Heart right ventricle (tissue), 16 donors: Measurements from ENCODE around the gene OGA. TPM values are rescaled to one million over a fixed set of nuclear protein-coding genes. Genes with fewer than 3 reads are reported as not detected.
A peak's percentile ranks its signal among the peaks of the same experiment; 100 is the strongest.

Source experiments
- ATAC-seq, 8 donors: fragments of 200-7000 bp; cut with Tn5 transposase; one replicate each; pipeline ENCODE4 v1.9.1; 2020; ENCODE audit warnings: mild to moderate bottlenecking in 8 of 8, moderate library complexity in 8 of 8, moderate number of reproducible peaks in 1 of 8
- DNase-seq, 2 donors: peaks; one replicate each; pipeline ENCODE4 v3.0.0-alpha.2; 2020
- H3K27ac ChIP-seq, 10 donors: fragments of 200-600 bp; sonication (generic) in 2 of 10; one replicate each; pipeline versions ENCODE4 v1.5.0 to v1.8.0; 2020 to 2022; ENCODE audit warnings: mild to moderate bottlenecking in 3 of 10
- H3K27me3 ChIP-seq, 7 donors: fragments of 200-600 bp; one replicate each; pipeline ENCODE4 v1.8.0; 2021 to 2022; ENCODE audit warnings: mild to moderate bottlenecking in 2 of 7
- H3K36me3 ChIP-seq, 9 donors: fragments of 200-600 bp; sonication (generic) in 1 of 9; one replicate each; pipeline versions ENCODE4 v1.5.0 to v1.8.0; 2020 to 2022; ENCODE audit warnings: mild to moderate bottlenecking in 2 of 9
- H3K4me1 ChIP-seq, 9 donors: fragments of 200-600 bp; sonication (generic) in 1 of 9; one replicate each; pipeline versions ENCODE4 v1.5.0 to v1.8.0; 2020 to 2022; ENCODE audit warnings: mild to moderate bottlenecking in 4 of 9
- H3K4me3 ChIP-seq, 10 donors: fragments of 200-600 bp; sonication (generic) in 2 of 10; one replicate each; pipeline versions ENCODE4 v1.5.0 to v1.8.0; 2020 to 2022; ENCODE audit warnings: mild to moderate bottlenecking in 7 of 10, moderate library complexity in 2 of 10
- H3K9me3 ChIP-seq, 11 donors: fragments of 200-600 bp in 10 of 11; sonication (generic) in 2 of 11; one replicate each; pipeline versions ENCODE4 v1.5.0 to v1.8.0; 2013 to 2022; ENCODE audit warnings: mild to moderate bottlenecking in 2 of 11, control low read depth in 1 of 11, moderate library complexity in 1 of 11
- WGBS, 2 donors: extraction: QIAGEN DNeasy Blood & Tissue Kit; methylation state at CpG; one replicate each; pipeline ENCODE4 v1.1.7; 2013; ENCODE audit warnings: inconsistent platforms in 1 of 2; 5-methylcytosine and 5-hydroxymethylcytosine counted together
- intact Hi-C, 10 donors: fragments of 100-400 bp; cut with DNase I; formaldehyde crosslinking; loops; one replicate each; pipeline versions ENCODE4 v1.11.1 to v1.14.2; 2022
- polyA plus RNA-seq, 2 donors: library from polyadenylated mRNA; stranded (reverse); fragments of 200-250 nt; gene quantifications; one replicate each; pipeline ENCODE4 v1.2.3, GENCODE V29; 2013
- total RNA-seq, 10 donors: library from RNA; stranded (reverse); fragmentation: NEBNext Ultra II Directional in 3 of 10; extraction: Animal tissue kit (Norgen Biotek cat#: 25700) in 3 of 10; gene quantifications; one replicate each; pipeline versions ENCODE4 v1.2.1 to v1.2.4, GENCODE V29; 2021 to 2023
- TF ChIP-seq, protein P1 (sequence below), 9 donors: fragments of 200-600 bp; sonication (generic) in 2 of 9; IDR thresholded peaks; one replicate each; pipeline versions ENCODE4 v1.5.0 to v1.8.0; 2021 to 2022; ENCODE audit warnings: antibody characterized with exemption in 9 of 9, mild to moderate bottlenecking in 5 of 9, moderate library complexity in 1 of 9
- donor health status: Arrhythmogenic right ventricular cardiomyopathy.
- donor health status: ischemic (EF 13 %, LVEDD 7.1; RV severe dilation, severe dysfunction).
- donor health status: healthy with polysubstance abuse.
- donor health status: DM: no; HTN: yes; CAD: no.
- donor health status: DM: no; HTN: no; CAD: no.
- donor health status: ischemic (EF 25% LVEDD 6.9; RV normal size, moderate dysfunction).
- donor health status: ischemic (EF 25% LVEDD 5.7; RV mildly dilated, moderate dysfunction).
- donor health status: healthy.
- donor health status: DM: yes; HTN: yes; CAD: no.
- donor health status: Ischemic cardiomyopathy.
- donor health status: ischemic (EF 35%, LVEDD 5.7; RV mildly dilated, moderate dysfunction).
- donor health status: nonischemic (EF 11% LVEDD 7.7; RV severe dilation, severe dysfunction).
- donor health status: DM: yes; HTN: yes; CAD: no.
- donor health status: PGD.
- donor health status: ischemic (EF 29% LVEDD 5.4; RV normal size, mild dysfunction).
- donor health status: nonischemic (EF 23%, LVEDD 6.1; RV moderate dilation, normal function).

Gene OGA
- total and polyA plus RNA-seq, 12 donors = 28.7 to 146 (median 116) TPM

DNA sequence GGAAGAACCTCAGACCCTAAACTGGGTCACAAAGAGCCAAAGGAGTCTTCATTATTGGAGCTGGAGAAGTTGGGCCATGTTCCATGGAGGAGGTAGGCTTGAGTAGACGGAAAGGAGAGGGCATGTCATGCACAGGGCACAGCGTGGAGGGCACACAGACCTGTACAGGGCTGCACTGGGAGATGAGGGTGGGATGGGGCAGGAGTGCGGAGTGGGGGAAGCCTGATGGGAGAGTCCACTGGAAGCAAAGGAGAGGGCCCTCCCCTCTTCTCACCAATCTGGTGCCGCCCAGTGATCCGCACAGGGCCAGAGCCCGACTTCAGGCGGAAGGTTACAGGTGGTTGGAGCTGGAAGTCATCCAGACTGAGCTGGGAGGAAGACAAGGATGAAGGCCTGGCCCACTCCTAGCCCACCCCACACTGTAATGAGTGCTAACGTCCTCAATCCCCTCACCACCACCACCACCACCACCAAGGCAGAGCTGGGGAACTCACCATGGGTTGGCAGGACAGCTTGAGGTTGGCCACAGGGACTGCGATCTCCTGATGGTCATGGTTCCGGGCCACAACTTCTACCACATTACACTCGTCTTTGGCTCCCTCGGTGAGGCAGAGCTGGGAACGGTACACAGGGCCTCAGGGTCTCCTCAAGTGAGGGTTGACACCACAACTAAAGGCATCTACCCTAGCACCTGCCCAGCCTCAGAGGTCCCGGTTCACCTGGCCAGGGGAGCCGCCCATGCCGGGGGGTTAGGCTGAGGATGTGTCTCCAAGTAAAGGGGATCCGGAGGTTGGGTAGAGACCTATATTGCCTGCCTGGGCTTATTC lies 36.0 kb downstream of the OGA start:
- peaks cover 0 to 36% (median 31%) of the 10 kb centered on the region in 9 donors for H3K36me3 ChIP-seq
- peak in 1 of 8 donors; percentile 8 for ATAC-seq
- peaks cover 11 to 66% (median 44%) of the 10 kb centered on the region in 9 donors for H3K4me1 ChIP-seq
- DNase-seq = no peak
- H3K4me3 ChIP-seq = peak overlapping the region; percentile 19 to 82 (median 71)
- no peaks in the 10 kb centered on the region for H3K9me3 ChIP-seq
- TF ChIP-seq, protein P1, sequence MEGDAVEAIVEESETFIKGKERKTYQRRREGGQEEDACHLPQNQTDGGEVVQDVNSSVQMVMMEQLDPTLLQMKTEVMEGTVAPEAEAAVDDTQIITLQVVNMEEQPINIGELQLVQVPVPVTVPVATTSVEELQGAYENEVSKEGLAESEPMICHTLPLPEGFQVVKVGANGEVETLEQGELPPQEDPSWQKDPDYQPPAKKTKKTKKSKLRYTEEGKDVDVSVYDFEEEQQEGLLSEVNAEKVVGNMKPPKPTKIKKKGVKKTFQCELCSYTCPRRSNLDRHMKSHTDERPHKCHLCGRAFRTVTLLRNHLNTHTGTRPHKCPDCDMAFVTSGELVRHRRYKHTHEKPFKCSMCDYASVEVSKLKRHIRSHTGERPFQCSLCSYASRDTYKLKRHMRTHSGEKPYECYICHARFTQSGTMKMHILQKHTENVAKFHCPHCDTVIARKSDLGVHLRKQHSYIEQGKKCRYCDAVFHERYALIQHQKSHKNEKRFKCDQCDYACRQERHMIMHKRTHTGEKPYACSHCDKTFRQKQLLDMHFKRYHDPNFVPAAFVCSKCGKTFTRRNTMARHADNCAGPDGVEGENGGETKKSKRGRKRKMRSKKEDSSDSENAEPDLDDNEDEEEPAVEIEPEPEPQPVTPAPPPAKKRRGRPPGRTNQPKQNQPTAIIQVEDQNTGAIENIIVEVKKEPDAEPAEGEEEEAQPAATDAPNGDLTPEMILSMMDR (IDR thresholded peaks at IDR 0.05) = no peak
- 60 to 61% methylated on average over 16 to 17 of the region's 17 CpGs for WGBS, 2 donors
- peaks cover 0 to 32% (median 16%) of the 10 kb centered on the region in 7 donors for H3K27me3 ChIP-seq
- intact Hi-C loops = loop anchor here in 8 of 10 donors (2.0 to 5.0 kb wide), 6 partner anchors 35 to 570 kb away; partner anchors contain the start of gene OGA (in 1 of the 8)
- peak overlapping the region in 2 of 10 donors; percentile 60 to 75 for H3K27ac ChIP-seq

DNA sequence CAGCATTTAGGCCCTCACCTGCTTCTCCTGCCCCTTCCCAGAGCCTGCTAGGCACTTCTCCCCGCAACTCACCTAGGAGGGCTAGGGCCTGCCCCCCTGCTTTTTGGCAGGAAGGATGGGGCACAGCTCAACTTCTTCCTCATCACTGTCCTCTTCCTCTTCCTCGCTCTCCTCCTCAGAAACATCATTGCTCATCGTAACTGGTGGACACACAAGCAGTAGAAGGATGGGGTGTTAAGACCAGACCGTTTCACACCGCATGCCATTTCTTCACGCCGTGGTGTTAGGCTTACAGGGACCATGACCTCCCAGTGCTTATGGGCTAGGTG lies 36.6 kb downstream of the OGA start:
- H3K27me3 ChIP-seq = peaks cover 0 to 37% (median 20%) of the 10 kb centered on the region in 7 donors

DNA sequence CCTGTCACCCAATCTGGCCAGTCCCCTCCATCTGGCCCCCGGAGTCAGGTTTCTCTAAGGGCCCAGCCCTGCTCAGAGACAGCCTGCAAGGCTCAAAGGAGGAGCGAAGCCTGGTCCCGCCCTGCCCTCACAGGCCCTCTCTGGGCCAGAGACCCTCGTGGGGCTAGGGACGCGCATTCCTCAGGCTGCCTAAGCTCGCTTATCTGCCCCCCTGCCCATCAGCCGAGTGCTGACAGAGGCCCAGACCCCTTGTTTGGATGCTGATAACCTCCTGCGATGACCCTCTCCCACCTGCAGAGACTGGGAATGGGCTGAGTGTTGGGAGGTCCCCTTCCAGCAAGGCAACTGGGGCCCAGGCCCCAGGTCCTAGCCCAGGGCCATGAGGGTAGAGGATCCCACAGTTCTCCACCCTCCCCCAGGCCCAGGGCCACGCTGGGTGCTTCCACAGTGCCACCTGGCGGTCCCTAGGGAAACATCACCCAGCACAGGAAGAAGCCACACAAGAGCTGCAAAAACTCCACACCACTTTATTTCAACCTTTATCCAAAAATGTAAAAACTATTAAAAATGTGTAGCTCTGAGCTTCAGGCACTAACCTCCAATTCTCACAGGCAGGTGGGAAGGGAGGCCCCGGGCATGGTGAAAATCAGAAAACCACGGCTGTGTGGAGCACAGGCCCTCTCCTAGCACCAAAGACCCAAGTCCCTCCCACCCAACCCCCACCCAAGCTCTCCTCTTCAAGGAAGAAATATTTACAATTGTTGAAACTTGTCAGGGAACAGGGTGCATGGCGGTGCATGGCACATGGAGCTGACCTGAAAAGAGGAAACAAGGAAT lies 37.2 kb downstream of the OGA start:
- H3K4me1 ChIP-seq = peaks cover 13 to 70% (median 47%) of the 10 kb centered on the region in 9 donors
- WGBS, 2 donors = 62 to 65% methylated on average over 14 of the region's 14 CpGs
- no peak overlapping the region for H3K4me3 ChIP-seq
- ATAC-seq (peak; percentile 28 to 72 (median 54)), DNase-seq (peak; percentile 39 to 53)
- TF ChIP-seq, protein P1 (IDR thresholded peaks at IDR 0.05) = peak; percentile 70 to 93 (median 82)
- intact Hi-C loops = loop anchor here in 8 of 10 donors (1.0 to 5.0 kb wide), 6 partner anchors 36 to 569 kb away; partner anchors contain the start of gene OGA (in 1 of the 8)
- H3K36me3 ChIP-seq = peaks cover 0 to 25% (median 19%) of the 10 kb centered on the region in 9 donors
- H3K27me3 ChIP-seq = peaks cover 5 to 43% (median 25%) of the 10 kb centered on the region in 7 donors
- no peaks in the 10 kb centered on the region for H3K9me3 ChIP-seq
- no peak overlapping the region for H3K27ac ChIP-seq

More for the DNA sequence above, 36.6 kb downstream of the OGA start:
- H3K9me3 ChIP-seq = no peaks in the 10 kb centered on the region
- 75 to 79% methylated on average over 7 of the region's 7 CpGs for WGBS, 2 donors
- TF ChIP-seq, protein P1 (IDR thresholded peaks at IDR 0.05) = no peak
- peaks cover 0 to 31% (median 25%) of the 10 kb centered on the region in 9 donors for H3K36me3 ChIP-seq
- H3K4me1 ChIP-seq = peaks cover 11 to 66% (median 44%) of the 10 kb centered on the region in 9 donors
- H3K4me3 ChIP-seq = no peak overlapping the region
- DNase-seq (no peak), ATAC-seq (no peak)
- no peak overlapping the region for H3K27ac ChIP-seq
- intact Hi-C loops = loop anchor here in 7 of 10 donors (2.0 to 5.0 kb wide), 5 partner anchors 36 to 569 kb away; partner anchors contain the start of gene OGA (in 1 of the 7)
